H1 (cell line): ENCODE results near the gene ATP5ME. TPM values are rescaled to one million over a fixed set of nuclear protein-coding genes. Genes with fewer than 3 reads are reported as not detected.
A peak's percentile ranks its signal among the peaks of the same experiment; 100 is the strongest.

Experiments
- EGR1 ChIP-seq: IDR thresholded peaks from 2 replicates; pipeline ENCODE4 v1.6.1; 2011; ENCODE audit warnings: low read depth, low read length, borderline replicate concordance
- KDM4A ChIP-seq: IDR thresholded peaks from one replicate; pipeline ENCODE4 v1.7.1; 2012; ENCODE audit warnings: low read depth, mild to moderate bottlenecking, moderate library complexity, low read length, inconsistent platforms; ENCODE audit not compliant: severe bottlenecking
- POU5F1 ChIP-seq: IDR thresholded peaks from 2 replicates; pipeline ENCODE4 v1.6.1; 2011; ENCODE audit warnings: low read depth, mild to moderate bottlenecking, low read length, moderate library complexity
- SIRT6 ChIP-seq: IDR thresholded peaks from one replicate; pipeline ENCODE4 v1.7.1; 2012; ENCODE audit warnings: low read length, inconsistent platforms
- SP2 ChIP-seq: IDR thresholded peaks from 2 replicates; pipeline ENCODE4 v1.6.1; 2012; ENCODE audit warnings: mild to moderate bottlenecking, low read length, inconsistent platforms
- SRF ChIP-seq: IDR thresholded peaks from 2 replicates; pipeline ENCODE4 v1.6.1; 2011; ENCODE audit warnings: mild to moderate bottlenecking, low read depth, low read length, moderate library complexity
- TEAD4 ChIP-seq: IDR thresholded peaks from 2 replicates; pipeline ENCODE4 v1.6.1; 2012; ENCODE audit warnings: low read depth, low read length, inconsistent platforms, mixed read lengths
- polyA plus RNA-seq, 7 experiments: library from polyadenylated mRNA; depleted of rRNA in 3 of 7; stranded (reverse) in 5 of 7; unstranded in 2 of 7; fragments of >200 nt in 5 of 7; fragments of 200-250 nt in 2 of 7; gene quantifications; 1 replicate in 5 of 7; 2 replicates in 1 of 7; 4 replicates in 1 of 7; pipeline versions ENCODE4 v1.2.1 to v1.2.3, GENCODE V29; 2011 to 2013; ENCODE audit warnings: missing spikeins in 2 of 7, mixed read lengths in 2 of 7
- total RNA-seq: library from RNA; stranded (reverse); fragmentation: NEBNext Ultra II Directional; extraction: Animal tissue kit (Norgen Biotek cat#: 25700); gene quantifications from 2 replicates; pipeline ENCODE4 v1.2.1, GENCODE V29; 2021
- TF ChIP-seq, protein P1 (sequence below), 3 experiments: IDR thresholded peaks; 1 replicate in 2 of 3; 2 replicates in 1 of 3; pipeline versions ENCODE4 v1.5.1 to v1.6.1; 2011; ENCODE audit warnings: low read length in 3 of 3, mild to moderate bottlenecking in 3 of 3, inconsistent platforms in 2 of 3, low read depth in 1 of 3, moderate library complexity in 1 of 3; ENCODE audit not compliant: insufficient read depth in 1 of 3; ENCODE audit errors: control extremely low read depth in 1 of 3
- TF ChIP-seq, protein P2 (sequence below): IDR thresholded peaks from 2 replicates; pipeline ENCODE4 v1.6.1; 2011; ENCODE audit warnings: low read depth, mild to moderate bottlenecking, low read length; ENCODE audit not compliant: insufficient read depth

ATP5ME gene
- total and polyA plus RNA-seq, 2 of the 8 experiments (the other 6 are each of a cell fraction or from before 2014, with no cell fraction given): 375 to 450 TPM

DNA sequence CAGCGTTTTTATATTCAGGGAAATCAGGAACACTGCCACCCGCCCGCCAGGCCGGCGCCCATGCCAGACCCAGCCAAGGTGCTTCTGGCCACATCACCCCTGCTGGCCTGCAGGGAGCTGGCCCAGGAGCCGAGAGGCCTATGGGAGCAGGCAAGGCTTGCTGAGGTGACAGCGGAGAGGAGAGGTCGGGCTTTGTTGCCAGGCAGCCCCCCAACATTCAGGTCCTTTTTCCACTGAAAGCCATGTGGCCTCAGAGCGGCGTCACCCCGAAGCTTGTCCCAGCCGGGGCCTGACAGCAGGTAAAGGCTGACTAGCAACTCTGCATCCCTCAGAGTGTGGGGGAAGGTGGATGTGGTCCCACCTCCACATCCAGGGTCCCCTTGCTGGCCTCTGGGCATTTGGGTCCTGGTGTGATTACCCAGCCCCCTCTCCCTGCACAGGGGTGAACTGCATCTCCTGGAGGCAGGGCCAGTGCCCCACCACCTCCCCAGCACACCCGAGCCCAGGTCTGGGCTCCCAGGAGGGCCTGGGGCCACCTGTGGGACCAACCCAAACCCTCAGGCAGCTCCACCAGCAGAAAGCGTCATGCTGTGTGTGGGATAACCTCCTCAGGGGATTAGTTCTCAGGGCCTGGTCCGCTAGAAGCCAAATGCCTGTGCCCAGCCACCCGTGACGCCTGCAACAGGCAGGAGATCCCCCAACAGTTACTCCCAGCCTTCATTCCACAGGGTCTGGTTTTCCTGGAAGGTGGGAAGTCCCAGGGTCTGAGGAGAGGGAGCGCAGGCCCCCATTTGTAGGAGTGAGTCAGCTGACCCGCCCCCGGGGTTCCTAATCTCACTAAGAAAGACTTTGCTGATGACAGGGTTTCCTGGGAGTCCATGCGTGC lies 49.1 kb downstream of the ATP5ME start, which contains the start of gene PDE6B (continued):
- no peak for TF ChIP-seq POU5F1
- no peak for TF ChIP-seq SP2
- TF ChIP-seq KDM4A: no peak
- TF ChIP-seq, protein P1, sequence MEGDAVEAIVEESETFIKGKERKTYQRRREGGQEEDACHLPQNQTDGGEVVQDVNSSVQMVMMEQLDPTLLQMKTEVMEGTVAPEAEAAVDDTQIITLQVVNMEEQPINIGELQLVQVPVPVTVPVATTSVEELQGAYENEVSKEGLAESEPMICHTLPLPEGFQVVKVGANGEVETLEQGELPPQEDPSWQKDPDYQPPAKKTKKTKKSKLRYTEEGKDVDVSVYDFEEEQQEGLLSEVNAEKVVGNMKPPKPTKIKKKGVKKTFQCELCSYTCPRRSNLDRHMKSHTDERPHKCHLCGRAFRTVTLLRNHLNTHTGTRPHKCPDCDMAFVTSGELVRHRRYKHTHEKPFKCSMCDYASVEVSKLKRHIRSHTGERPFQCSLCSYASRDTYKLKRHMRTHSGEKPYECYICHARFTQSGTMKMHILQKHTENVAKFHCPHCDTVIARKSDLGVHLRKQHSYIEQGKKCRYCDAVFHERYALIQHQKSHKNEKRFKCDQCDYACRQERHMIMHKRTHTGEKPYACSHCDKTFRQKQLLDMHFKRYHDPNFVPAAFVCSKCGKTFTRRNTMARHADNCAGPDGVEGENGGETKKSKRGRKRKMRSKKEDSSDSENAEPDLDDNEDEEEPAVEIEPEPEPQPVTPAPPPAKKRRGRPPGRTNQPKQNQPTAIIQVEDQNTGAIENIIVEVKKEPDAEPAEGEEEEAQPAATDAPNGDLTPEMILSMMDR (IDR thresholded peaks at IDR 0.05; ENCODE audit: control extremely low read depth in 1 of 3, insufficient read depth in 1 of 3, low read depth in 1 of 3, low read length in 3 of 3): peak in 2 of 3 experiments; percentile 24 to 33; a peak in 3 of 4 replicates
- peak; percentile 32; the same call in 1 of the 2 replicates for TF ChIP-seq EGR1
- TF ChIP-seq SIRT6: no peak
- TF ChIP-seq TEAD4: no peak
- TF ChIP-seq, protein P2, sequence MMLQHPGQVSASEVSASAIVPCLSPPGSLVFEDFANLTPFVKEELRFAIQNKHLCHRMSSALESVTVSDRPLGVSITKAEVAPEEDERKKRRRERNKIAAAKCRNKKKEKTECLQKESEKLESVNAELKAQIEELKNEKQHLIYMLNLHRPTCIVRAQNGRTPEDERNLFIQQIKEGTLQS: 0 out of 2 replicates have a peak, but pooled peaks have one; percentile 21
- TF ChIP-seq SRF: no peak
- TF ChIP-seq, all 59 proteins: peak for 6
